SU-DHL-6 (cell line): Measurements from ENCODE around the gene FAXDC2.
A peak's percentile ranks its signal among the peaks of the same experiment; 100 is the strongest.

Experiments
- H2AFZ ChIP-seq: fragments of 200-600 bp; sonication (generic); 2 replicates; pipeline ENCODE4 v1.6.1; 2014; ENCODE audit warnings: low read depth, mild to moderate bottlenecking, moderate library complexity, mixed read lengths, antibody characterized with exemption, low read length; ENCODE audit not compliant: severe bottlenecking
- H3F3A ChIP-seq: fragments of 200-600 bp; shearing (Covaris generic); 2 replicates; pipeline ENCODE4 v1.6.0; 2016; ENCODE audit warnings: antibody characterized with exemption, mild to moderate bottlenecking; ENCODE audit not compliant: insufficient read depth
- H3K27ac ChIP-seq: fragments of 200-600 bp; sonication (generic); 2 replicates; pipeline ENCODE4 v1.5.1; 2016; ENCODE audit warnings: low read depth, mild to moderate bottlenecking, low read length, moderate library complexity, mixed read lengths
- H3K27me3 ChIP-seq: fragments of 200-600 bp; sonication (generic), shearing (Covaris generic); 2 replicates; pipeline ENCODE4 v1.6.0; 2014; ENCODE audit warnings: mild to moderate bottlenecking, low read length
- H3K36me3 ChIP-seq: fragments of 200-600 bp; sonication (generic); 2 replicates; pipeline ENCODE4 v1.6.1; 2014; ENCODE audit warnings: mild to moderate bottlenecking, low read length, mixed read lengths
- H3K4me2 ChIP-seq: fragments of 300-600, 200-600 bp; shearing (Covaris generic), sonication (generic); 2 replicates; pipeline ENCODE4 v1.6.0; 2014; ENCODE audit warnings: low read length, low read depth, mild to moderate bottlenecking; ENCODE audit not compliant: poor library complexity, severe bottlenecking
- H3K4me3 ChIP-seq: fragments of 200-600 bp; sonication (generic); 2 replicates; pipeline ENCODE4 v1.5.1; 2014; ENCODE audit warnings: antibody characterized with exemption, low read length, mild to moderate bottlenecking, mixed read lengths; ENCODE audit not compliant: insufficient read depth, poor library complexity, severe bottlenecking
- H3K79me2 ChIP-seq: fragments of 200-600 bp; sonication (generic); 2 replicates; pipeline ENCODE4 v1.6.1; 2014; ENCODE audit warnings: mild to moderate bottlenecking, low read length, moderate library complexity; ENCODE audit not compliant: insufficient read depth
- H3K9ac ChIP-seq: fragments of 200-600 bp; sonication (generic); 2 replicates; pipeline ENCODE4 v1.7.0; 2014; ENCODE audit warnings: mild to moderate bottlenecking, low read length
- H3K9me2 ChIP-seq: fragments of 200-600 bp; sonication (generic); replicated peaks from 2 replicates; pipeline ENCODE4 v1.6.1; 2014; ENCODE audit warnings: low read length; ENCODE audit not compliant: insufficient read depth
- H3K9me3 ChIP-seq: fragments of 200-600 bp; sonication (generic); 2 replicates; pipeline ENCODE4 v1.6.1; 2014; ENCODE audit warnings: low read length, mixed read lengths; ENCODE audit not compliant: insufficient read depth
- H4K20me1 ChIP-seq: fragments of 200-600 bp; sonication (generic); 2 replicates; pipeline ENCODE4 v1.6.1; 2014; ENCODE audit warnings: low read depth, mild to moderate bottlenecking, antibody characterized with exemption, low read length, moderate library complexity, mixed read lengths
- EZH2phosphoT487 ChIP-seq: fragments of 200-600 bp; sonication (generic), shearing (Covaris generic); conservative IDR thresholded peaks from 2 replicates; pipeline ENCODE4 v1.6.1; 2018; ENCODE audit warnings: mild to moderate bottlenecking, antibody characterized with exemption, low read length, moderate library complexity, mixed read lengths
- TF ChIP-seq, protein P1 (sequence below): fragments of 200-600 bp; sonication (generic); IDR thresholded peaks from one replicate; pipeline ENCODE4 v1.5.1; 2017; ENCODE audit warnings: antibody characterized with exemption, mild to moderate bottlenecking, low read length, moderate library complexity; ENCODE audit not compliant: insufficient read depth, poor library complexity, severe bottlenecking

Gene FAXDC2

GRCh38 chr5:154770111-154770510 is 80.3 kb downstream of the FAXDC2 start:
- H3K9me2 ChIP-seq = no peaks in the 10 kb centered on the region
- peaks cover 59% of the 10 kb centered on the region for H4K20me1 ChIP-seq
- H3K79me2 ChIP-seq = peaks cover 100% of the 10 kb centered on the region
- no peak overlapping the region for H3K4me3 ChIP-seq
- H3K9me3 ChIP-seq = no peaks in the 10 kb centered on the region
- H3K4me2 ChIP-seq = peak overlapping the region; percentile 30
- H3K36me3 ChIP-seq = peaks cover 5% of the 10 kb centered on the region; the same call in 1 of the 2 replicates
- peak overlapping the region; percentile 28 for H3K27ac ChIP-seq
- no peak for TF ChIP-seq EZH2phosphoT487
- TF ChIP-seq, protein P1, sequence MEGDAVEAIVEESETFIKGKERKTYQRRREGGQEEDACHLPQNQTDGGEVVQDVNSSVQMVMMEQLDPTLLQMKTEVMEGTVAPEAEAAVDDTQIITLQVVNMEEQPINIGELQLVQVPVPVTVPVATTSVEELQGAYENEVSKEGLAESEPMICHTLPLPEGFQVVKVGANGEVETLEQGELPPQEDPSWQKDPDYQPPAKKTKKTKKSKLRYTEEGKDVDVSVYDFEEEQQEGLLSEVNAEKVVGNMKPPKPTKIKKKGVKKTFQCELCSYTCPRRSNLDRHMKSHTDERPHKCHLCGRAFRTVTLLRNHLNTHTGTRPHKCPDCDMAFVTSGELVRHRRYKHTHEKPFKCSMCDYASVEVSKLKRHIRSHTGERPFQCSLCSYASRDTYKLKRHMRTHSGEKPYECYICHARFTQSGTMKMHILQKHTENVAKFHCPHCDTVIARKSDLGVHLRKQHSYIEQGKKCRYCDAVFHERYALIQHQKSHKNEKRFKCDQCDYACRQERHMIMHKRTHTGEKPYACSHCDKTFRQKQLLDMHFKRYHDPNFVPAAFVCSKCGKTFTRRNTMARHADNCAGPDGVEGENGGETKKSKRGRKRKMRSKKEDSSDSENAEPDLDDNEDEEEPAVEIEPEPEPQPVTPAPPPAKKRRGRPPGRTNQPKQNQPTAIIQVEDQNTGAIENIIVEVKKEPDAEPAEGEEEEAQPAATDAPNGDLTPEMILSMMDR = no peak
- peaks cover 28% of the 10 kb centered on the region for H3F3A ChIP-seq
- H3K27me3 ChIP-seq = no peaks in the 10 kb centered on the region
- peak overlapping the region; percentile 21; the same call in 1 of the 2 replicates for H3K9ac ChIP-seq
- no peak overlapping the region for H2AFZ ChIP-seq
